ENCODE results near the gene GSTA3.
"Not testable (repeated sequence)": the region's sequence is repeated elsewhere in the genome, so short reads cannot be mapped to it uniquely, and the experiment has no call there.

Gene GSTA3

GRCh38 chr6:52914516-52914915 lies 5.0 kb upstream of the GSTA3 start:
- DNase-seq (ENCODE audit: low read depth, low spot score), result no peak

- no peak for DNase-seq (ENCODE audit: low read depth, low spot score)
These were observed 593 bp upstream of the GSTA3 start for GRCh38 chr6:52910091-52910490.

- DNase-seq (ENCODE audit: low read depth, low spot score), result no peak
These were observed 367 bp downstream of the GSTA3 start for GRCh38 chr6:52909131-52909530.

GRCh38 chr6:52908526-52908925 lies 972 bp downstream of the GSTA3 start:
- DNase-seq (ENCODE audit: low read depth, low spot score), result no peak

- no peak for DNase-seq (ENCODE audit: low read depth, low spot score)
These were observed 4.8 kb downstream of the GSTA3 start for GRCh38 chr6:52904562-52905279.

- no peak for DNase-seq (ENCODE audit: low read depth, low spot score)
These were observed 9.0 kb downstream of the GSTA3 start for GRCh38 chr6:52900536-52900935.

GRCh38 chr6:52895790-52896189 lies 13.7 kb downstream of the GSTA3 start:
- DNase-seq (ENCODE audit: low read depth, low spot score), result not testable (repeated sequence)

- DNase-seq (ENCODE audit: low read depth, low spot score), result no peak
These were observed 15.2 kb downstream of the GSTA3 start for GRCh38 chr6:52894285-52894684.

- DNase-seq (ENCODE audit: low read depth, low spot score), result no peak
These were observed 15.7 kb downstream of the GSTA3 start for GRCh38 chr6:52893803-52894202.

GRCh38 chr6:52893221-52893620 lies 16.3 kb downstream of the GSTA3 start:
- no peak for DNase-seq (ENCODE audit: low read depth, low spot score)

- DNase-seq (ENCODE audit: low read depth, low spot score), result no peak
These were observed 19.5 kb downstream of the GSTA3 start for GRCh38 chr6:52890018-52890417.

GRCh38 chr6:52887910-52888524 lies 21.5 kb downstream of the GSTA3 start:
- no peak for DNase-seq (ENCODE audit: low read depth, low spot score)

GRCh38 chr6:52881996-52882841 lies 27.3 kb downstream of the GSTA3 start:
- peak; percentile 13 for DNase-seq (ENCODE audit: low read depth, low spot score)

GRCh38 chr6:52881662-52881995 lies 27.9 kb downstream of the GSTA3 start:
- DNase-seq (ENCODE audit: low read depth, low spot score), result no peak

GRCh38 chr6:52877786-52878185 lies 31.7 kb downstream of the GSTA3 start:
- no peak for DNase-seq (ENCODE audit: low read depth, low spot score)

- DNase-seq (ENCODE audit: low read depth, low spot score), result peak; percentile 10
These were observed 32.3 kb downstream of the GSTA3 start for GRCh38 chr6:52877168-52877567.

GRCh38 chr6:52876056-52876787 lies 33.3 kb downstream of the GSTA3 start:
- DNase-seq (ENCODE audit: low read depth, low spot score), result no peak

GRCh38 chr6:52872031-52872430 lies 37.5 kb downstream of the GSTA3 start:
- no peak for DNase-seq (ENCODE audit: low read depth, low spot score)

GRCh38 chr6:52871621-52872020 lies 37.9 kb downstream of the GSTA3 start:
- no peak for DNase-seq (ENCODE audit: low read depth, low spot score)

GRCh38 chr6:52870335-52871091 lies 39.0 kb downstream of the GSTA3 start:
- not testable (repeated sequence) for DNase-seq (ENCODE audit: low read depth, low spot score)

GRCh38 chr6:52868899-52869298 lies 40.6 kb downstream of the GSTA3 start:
- DNase-seq (ENCODE audit: low read depth, low spot score), result not testable (repeated sequence)

Data from smooth muscle cell of the brain vasculature (primary cell).